ENCODE measurements around the gene ANKMY1. TPM values are rescaled to one million over a fixed set of nuclear protein-coding genes. Genes with fewer than 3 reads are reported as not detected.

ANKMY1 gene
- polyA plus RNA-seq, 2 of the 4 experiments (the other 2 are of a cell fraction), result 10.6 to 16.5 TPM

DNA sequence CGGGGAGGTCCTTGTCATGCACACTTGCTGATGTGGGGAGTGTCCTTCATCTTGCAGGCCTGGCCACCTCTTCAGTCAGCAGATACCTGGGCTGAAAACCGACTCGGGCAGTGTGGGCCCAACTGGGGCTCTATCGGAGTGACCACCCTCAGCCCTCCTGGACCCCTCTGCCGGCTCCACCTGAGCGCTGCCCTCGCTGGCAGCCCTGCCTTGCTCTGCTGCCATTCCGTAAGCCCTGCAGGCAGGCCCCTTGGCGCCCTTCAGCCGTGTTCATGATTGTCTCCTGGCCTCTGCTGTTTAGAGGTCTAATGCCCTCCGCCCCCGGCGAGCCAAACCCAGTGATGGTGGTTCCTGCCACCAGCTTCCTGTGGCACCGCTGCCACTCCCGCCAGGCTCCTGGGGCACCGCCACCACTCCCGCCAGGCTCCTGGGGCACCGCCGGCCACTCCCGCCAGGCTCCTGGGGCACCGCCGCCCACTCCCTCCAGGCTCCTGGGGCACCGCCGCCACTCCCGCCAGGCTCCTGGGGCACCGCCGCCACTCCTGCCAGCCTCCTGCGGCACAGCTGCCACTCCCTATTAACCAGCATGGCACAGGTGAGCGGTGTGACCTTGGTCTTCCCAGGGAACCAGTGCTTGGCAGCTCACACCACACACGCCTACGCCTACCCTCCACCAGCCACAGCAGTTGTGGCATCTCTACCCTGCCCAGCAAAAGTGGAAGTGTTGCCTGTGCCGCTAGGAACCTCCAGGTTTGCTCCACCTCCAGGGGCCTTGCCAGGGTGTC, 44.7 kb upstream of the ANKMY1 start:
- H3K9me3 ChIP-seq, result no peaks in the 10 kb centered on the region
- CTCF ChIA-PET, result interaction anchor here (1.0 kb wide), 1 partner anchor 74 kb away, joined by 3 read pairs; no protein-coding TSS in a partner anchor
- ATAC-seq (no peak), DNase-seq (ENCODE audit: low read depth in 1 of 2, low spot score in 1 of 2) (no peak), FAIRE-seq (no peak)
- WGBS (ENCODE audit: missing lambda C conversion rate), result 91% methylated on average over 25 of the region's 32 CpGs
- H3K4me3 ChIP-seq, result no peak overlapping the region
- no peak overlapping the region for H3K4me2 ChIP-seq
- H3K27ac ChIP-seq, result no peak overlapping the region
- H3K4me1 ChIP-seq, result peaks cover 13% of the 10 kb centered on the region
- POLR2A ChIA-PET, result interaction anchor here (0.8 kb wide), 1 partner anchor 16 kb away, joined by 4 read pairs; the partner anchor contains the start of gene CAPN10
- TF ChIP-seq JUNB (IDR thresholded peaks at IDR 0.05) (no peak), EHF (CRISPR knock-in tag; IDR thresholded peaks at IDR 0.05) (no peak), RFX5 (IDR thresholded peaks at IDR 0.05) (no peak)

DNA sequence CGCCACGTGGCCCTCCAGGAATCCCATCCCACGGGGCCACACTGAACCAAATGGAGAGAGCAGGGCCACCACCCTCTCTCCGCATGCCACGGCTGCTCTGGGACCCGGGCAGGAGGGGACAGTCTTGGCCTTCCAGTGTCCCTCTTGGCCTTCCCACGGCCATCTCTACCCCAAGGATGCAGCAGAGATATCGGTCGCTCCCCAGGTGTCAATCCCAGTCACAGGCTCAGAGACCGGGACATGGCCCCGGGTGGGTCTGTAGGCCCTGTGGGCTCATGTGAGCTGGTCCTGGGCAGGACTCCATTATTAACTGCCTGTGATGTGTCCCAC, 44.0 kb upstream of the ANKMY1 start:
- no peaks in the 10 kb centered on the region for H3K9me3 ChIP-seq
- H3K4me3 ChIP-seq, result no peak overlapping the region
- peaks cover 13% of the 10 kb centered on the region for H3K4me1 ChIP-seq
- no peak overlapping the region for H3K4me2 ChIP-seq
- DNase-seq (ENCODE audit: low read depth in 1 of 2, low spot score in 1 of 2) (no peak), ATAC-seq (no peak), FAIRE-seq (no peak)
- TF ChIP-seq FOSL2 (IDR thresholded peaks at IDR 0.05) (no peak), FOSL2 (CRISPR knock-in tag; IDR thresholded peaks at IDR 0.05) (no peak), POLR2A (IDR thresholded peaks at IDR 0.05; ENCODE audit: low read length) (no peak), KDM1A (IDR thresholded peaks at IDR 0.05; ENCODE audit: low read depth) (no peak), MAZ (IDR thresholded peaks at IDR 0.05; ENCODE audit: borderline replicate concordance, low read depth, low read length) (no peak), RAD21 (conservative IDR thresholded peaks at IDR 0.05 in 1 of 2, IDR thresholded peaks at IDR 0.05 in 1 of 2) (no peak), CHD2 (IDR thresholded peaks at IDR 0.05; ENCODE audit: low read length, partially characterized antibody) (no peak), EP300 (IDR thresholded peaks at IDR 0.05) (no peak), TP53 (CRISPR knock-in tag; IDR thresholded peaks at IDR 0.05) (no peak), HDAC2 (IDR thresholded peaks at IDR 0.05) (no peak), KDM5A (IDR thresholded peaks at IDR 0.05) (no peak), RCOR1 (IDR thresholded peaks at IDR 0.05; ENCODE audit: low read depth, low read length) (no peak), ESRRA (IDR thresholded peaks at IDR 0.05; ENCODE audit: borderline replicate concordance, low read length) (no peak)
- TF ChIP-seq, protein P1, sequence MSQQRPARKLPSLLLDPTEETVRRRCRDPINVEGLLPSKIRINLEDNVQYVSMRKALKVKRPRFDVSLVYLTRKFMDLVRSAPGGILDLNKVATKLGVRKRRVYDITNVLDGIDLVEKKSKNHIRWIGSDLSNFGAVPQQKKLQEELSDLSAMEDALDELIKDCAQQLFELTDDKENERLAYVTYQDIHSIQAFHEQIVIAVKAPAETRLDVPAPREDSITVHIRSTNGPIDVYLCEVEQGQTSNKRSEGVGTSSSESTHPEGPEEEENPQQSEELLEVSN (IDR thresholded peaks at IDR 0.05; ENCODE audit: borderline replicate concordance, low read depth), result no peak
- POLR2A ChIA-PET, result no interaction called here
- CTCF ChIA-PET, result interaction anchor here (1.2 kb wide), 1 partner anchor 27 kb away, joined by 3 read pairs; no protein-coding TSS in a partner anchor
- H3K27ac ChIP-seq, result no peak overlapping the region
- WGBS (ENCODE audit: missing lambda C conversion rate), result 69% methylated on average over 3 of the region's 11 CpGs

DNA sequence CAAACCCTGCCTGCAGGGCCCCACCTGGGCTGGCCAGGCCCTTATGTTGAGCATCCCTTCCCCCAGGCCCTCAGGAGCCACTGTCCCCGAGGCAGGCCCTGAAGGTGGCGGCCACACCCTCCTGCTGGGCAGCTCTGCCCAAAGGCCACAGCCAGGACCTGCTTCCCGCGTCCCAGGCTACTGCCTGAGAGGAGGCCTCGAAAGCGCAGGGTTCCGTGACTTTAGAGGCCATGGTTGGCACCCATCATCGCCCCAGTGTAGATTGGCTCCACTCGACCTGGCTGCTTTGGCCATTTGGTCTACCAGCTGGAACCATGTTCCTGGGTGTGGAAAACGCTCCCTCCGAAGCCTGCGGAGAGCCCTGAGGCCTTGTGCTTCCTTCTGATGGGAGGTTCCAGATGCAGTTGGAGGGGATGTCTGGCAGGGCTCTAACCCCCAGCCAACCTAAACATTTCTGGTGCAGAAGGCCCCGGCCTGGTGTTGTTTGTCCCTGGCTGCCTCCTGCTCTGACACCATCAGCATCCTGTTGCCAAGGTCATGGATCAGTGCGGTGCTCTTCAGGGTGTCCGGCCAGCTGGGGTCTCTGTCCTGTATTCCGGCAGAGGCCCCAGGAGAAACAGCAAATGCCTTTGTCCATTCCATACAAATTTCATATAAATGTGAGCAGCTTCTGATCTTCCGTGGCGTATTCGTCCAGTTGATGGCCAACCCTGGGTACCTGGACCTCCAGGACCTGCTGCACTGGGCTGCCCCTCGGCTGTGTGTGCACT, 43.5 kb upstream of the ANKMY1 start:
- 78% methylated on average over 18 of the region's 20 CpGs for WGBS (ENCODE audit: missing lambda C conversion rate)
- Histone ChIP-seq H3K27ac (no peak overlapping the region), H3K4me2 (no peak overlapping the region), H3K9me3 (no peaks in the 10 kb centered on the region), H3K4me1 (peaks cover 13% of the 10 kb centered on the region), H3K4me3 (no peak overlapping the region)
- DNase-seq (ENCODE audit: low read depth in 1 of 2, low spot score in 1 of 2) (no peak), ATAC-seq (no peak), FAIRE-seq (no peak)
- POLR2A ChIA-PET, result interaction anchor here (0.6 kb wide), 1 partner anchor 15 kb away, joined by 3 read pairs; the partner anchor contains the start of gene CAPN10
- CTCF ChIA-PET, result interaction anchor here (1.2 kb wide), 1 partner anchor 26 kb away, joined by 3 read pairs; no protein-coding TSS in a partner anchor
- TF ChIP-seq ZC3H11A (IDR thresholded peaks at IDR 0.05) (no peak), JUNB (IDR thresholded peaks at IDR 0.05) (no peak), CBX8 (IDR thresholded peaks at IDR 0.05) (no peak), NFE2L2 (conservative IDR thresholded peaks at IDR 0.05; ENCODE audit: low read length) (no peak), RCOR1 (IDR thresholded peaks at IDR 0.05; ENCODE audit: low read depth, low read length) (no peak), MAFK (IDR thresholded peaks at IDR 0.05; ENCODE audit: partially characterized antibody) (no peak), RARB (CRISPR knock-in tag; IDR thresholded peaks at IDR 0.05) (no peak), ZSCAN20 (CRISPR knock-in tag; IDR thresholded peaks at IDR 0.05) (no peak), KDM5A (IDR thresholded peaks at IDR 0.05) (no peak), HDAC2 (IDR thresholded peaks at IDR 0.05) (no peak), PHF8 (IDR thresholded peaks at IDR 0.05; ENCODE audit: borderline replicate concordance, low read depth) (no peak)
- TF ChIP-seq, protein P2, sequence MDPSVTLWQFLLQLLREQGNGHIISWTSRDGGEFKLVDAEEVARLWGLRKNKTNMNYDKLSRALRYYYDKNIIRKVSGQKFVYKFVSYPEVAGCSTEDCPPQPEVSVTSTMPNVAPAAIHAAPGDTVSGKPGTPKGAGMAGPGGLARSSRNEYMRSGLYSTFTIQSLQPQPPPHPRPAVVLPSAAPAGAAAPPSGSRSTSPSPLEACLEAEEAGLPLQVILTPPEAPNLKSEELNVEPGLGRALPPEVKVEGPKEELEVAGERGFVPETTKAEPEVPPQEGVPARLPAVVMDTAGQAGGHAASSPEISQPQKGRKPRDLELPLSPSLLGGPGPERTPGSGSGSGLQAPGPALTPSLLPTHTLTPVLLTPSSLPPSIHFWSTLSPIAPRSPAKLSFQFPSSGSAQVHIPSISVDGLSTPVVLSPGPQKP (IDR thresholded peaks at IDR 0.05; ENCODE audit: low read depth, low read length), result no peak
- TF ChIP-seq, protein P3, sequence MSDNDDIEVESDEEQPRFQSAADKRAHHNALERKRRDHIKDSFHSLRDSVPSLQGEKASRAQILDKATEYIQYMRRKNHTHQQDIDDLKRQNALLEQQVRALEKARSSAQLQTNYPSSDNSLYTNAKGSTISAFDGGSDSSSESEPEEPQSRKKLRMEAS (IDR thresholded peaks at IDR 0.05), result no peak
- TF ChIP-seq, protein P4, sequence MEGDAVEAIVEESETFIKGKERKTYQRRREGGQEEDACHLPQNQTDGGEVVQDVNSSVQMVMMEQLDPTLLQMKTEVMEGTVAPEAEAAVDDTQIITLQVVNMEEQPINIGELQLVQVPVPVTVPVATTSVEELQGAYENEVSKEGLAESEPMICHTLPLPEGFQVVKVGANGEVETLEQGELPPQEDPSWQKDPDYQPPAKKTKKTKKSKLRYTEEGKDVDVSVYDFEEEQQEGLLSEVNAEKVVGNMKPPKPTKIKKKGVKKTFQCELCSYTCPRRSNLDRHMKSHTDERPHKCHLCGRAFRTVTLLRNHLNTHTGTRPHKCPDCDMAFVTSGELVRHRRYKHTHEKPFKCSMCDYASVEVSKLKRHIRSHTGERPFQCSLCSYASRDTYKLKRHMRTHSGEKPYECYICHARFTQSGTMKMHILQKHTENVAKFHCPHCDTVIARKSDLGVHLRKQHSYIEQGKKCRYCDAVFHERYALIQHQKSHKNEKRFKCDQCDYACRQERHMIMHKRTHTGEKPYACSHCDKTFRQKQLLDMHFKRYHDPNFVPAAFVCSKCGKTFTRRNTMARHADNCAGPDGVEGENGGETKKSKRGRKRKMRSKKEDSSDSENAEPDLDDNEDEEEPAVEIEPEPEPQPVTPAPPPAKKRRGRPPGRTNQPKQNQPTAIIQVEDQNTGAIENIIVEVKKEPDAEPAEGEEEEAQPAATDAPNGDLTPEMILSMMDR (IDR thresholded peaks at IDR 0.05), result no peak
